NCI-H526 (cell line): ENCODE measurements around the gene HIVEP3.
A peak's percentile ranks its signal among the peaks of the same experiment; 100 is the strongest.

Experiments
- DNase-seq, 2 experiments: peaks; one replicate each; lab custom pipeline; 2025; lab: John Stamatoyannopoulos, UW

Gene HIVEP3

DNA sequence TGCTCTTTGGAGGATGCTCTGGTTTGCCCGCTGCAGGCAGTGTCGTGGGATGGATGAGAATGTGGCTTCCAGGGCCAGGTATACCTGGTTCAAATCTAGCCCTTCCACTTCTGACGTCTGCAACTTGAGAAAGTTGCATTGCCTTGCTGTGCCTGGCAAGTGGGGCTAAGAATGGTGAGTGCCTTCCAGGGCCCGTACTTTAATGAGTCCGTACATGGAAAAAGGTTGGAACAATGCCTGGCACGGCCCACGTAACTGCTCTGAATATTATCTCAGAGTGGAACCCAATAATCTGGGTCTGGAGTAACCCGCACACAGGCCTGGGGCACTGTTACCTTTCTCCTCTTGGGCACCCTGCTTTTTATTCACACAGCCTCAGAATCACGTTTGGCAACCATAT lies 287.6 kb downstream of the HIVEP3 start:
- DNase-seq = no peak

DNA sequence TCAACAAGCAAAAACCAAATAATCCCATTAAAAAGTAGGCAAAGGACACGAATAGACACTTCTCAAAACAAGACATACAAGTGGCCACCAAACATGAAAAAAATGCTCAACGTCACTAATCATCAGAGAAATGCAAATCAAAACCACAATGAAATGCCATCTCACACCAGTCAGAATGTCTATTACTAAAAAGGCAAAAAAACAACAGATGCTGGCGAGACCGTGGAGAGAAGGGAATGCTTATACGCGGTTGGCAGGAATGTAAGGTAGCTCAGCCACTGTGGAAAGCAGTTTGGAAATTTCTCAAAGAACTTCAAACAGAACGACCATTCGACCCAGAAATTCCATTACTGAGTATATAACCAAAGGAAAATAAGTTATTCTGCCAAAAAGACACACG lies 289.2 kb downstream of the HIVEP3 start:
- no peak for DNase-seq

DNA sequence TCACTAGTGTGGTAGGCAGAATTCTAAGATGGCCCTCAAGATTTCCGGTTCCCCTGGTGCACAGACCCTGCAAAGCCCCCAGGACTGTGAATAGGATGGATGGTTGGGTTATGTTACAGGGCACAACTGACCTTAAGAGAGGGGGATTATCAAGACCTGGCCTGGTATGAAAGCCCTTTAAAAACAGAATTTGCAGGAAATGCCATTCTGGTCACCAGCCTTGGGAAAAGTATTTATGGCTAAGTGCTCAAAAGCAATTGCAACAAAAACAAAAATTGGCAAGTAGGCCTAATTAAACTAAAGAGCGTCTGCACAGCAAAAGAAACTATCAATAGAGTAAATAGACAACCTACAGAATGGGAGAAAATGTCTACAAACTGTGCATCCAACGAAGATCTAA lies 289.6 kb downstream of the HIVEP3 start:
- no peak for DNase-seq

DNA sequence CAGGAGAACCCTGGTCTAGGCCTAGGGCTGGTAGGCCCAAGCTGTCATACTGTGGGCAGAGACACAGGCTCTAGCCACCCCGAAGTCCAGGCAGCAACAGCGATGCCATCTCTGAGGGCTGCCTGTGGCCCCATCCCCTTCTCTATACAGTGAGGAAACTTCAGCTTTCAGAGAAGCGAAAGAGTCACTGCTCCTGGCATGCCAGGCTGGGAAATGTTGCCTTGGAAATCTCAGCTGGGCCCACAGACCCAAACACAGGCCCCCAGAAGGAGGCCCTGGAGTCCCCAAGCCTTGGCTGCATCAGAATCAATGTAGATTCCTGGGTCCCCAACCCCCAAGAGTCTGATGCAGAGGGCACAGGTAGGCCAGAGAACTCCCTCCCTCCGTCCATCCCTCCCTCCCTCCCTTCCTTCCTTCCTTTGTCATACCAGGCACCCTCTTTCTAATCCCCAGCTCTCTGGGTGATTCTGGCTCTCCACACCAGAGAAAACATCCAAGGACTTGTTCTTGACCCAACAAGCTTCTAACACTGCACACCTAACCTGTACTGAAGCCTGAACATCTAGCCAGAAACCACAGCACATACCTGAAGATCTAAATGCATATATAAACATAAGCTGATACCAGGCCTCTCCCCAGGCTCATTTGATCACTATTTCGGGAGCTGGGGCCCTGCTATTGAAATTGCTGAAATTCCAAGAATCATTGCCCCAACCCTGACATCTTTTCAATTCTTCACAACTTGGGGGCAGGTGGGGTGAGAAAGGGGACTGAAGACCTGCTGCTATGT lies 291.0 kb downstream of the HIVEP3 start:
- no peak for DNase-seq

DNA sequence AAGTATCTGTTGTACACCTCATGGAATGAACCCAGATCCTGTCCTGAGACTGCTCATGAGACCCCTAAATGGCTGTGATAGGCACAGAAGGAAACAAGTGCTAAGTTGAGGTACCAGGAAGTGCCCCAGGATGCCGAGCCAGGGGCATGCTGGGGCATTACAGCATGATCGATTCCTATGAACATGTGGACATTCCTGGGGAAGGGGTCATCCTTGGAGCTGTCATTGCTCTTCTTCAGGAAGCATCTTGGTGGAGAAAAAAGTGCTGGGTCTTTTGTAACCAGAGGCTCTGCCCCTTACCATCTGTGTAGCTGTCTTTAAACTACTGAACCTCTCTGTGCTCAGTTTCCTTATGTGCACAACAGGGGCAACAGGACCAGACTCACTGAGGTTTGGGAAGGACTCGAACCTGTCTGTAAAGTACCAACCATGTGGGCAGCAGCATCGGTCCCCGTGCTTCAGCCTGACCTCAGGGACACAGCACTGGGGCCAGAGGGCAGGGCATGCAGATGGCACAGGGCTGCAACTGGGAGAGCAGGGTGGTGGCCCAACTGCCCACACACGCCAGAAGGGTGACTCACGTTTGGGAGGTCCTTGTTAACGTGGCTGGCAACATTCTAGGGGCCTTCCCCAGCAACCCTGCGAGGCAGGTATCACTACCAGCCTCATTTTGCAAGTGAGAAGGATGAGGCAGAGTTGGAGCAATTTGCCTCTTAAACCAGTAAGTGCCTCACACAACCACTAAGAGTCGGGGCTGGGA lies 291.9 kb downstream of the HIVEP3 start:
- DNase-seq = no peak

DNA sequence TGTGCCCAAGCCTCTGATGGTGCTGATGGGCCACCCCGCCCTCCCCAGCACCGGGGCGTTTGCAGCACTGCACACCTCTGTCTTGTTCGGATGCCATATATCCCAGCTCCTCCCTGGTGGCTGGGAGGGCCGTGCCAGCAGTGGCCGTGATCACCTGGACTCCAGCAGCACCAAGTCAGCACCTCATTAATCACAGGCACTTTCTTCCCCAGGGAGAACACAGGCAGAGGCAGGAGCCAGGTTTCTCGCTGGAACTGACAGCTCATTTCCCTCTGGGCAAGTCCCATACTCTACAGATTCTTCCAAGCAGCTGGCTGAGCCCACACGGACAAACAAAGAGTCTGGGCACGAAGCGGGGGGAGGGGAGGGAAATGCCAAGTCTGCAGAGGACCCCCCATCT lies 292.6 kb downstream of the HIVEP3 start:
- peak; percentile 68 to 91 for DNase-seq

DNA sequence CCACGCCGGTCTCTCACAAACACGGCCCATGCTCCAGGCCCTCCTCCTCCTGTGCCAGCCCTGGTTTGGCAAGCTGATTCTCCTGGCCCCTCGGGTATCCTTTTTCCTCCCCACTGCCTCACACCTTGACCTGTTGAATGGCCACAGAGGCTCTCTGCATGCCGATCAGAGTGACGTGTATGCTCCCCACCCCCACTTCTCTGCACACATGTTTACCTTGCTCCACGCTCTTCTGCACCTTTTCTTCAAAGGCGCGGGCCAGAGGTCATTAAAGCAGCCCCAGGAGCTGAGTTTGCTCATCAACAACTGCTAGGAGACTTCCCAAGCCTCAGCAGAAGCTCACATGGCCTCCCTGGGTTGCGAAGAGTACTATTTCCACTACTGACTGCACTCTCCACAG lies 295.0 kb downstream of the HIVEP3 start:
- no peak for DNase-seq

DNA sequence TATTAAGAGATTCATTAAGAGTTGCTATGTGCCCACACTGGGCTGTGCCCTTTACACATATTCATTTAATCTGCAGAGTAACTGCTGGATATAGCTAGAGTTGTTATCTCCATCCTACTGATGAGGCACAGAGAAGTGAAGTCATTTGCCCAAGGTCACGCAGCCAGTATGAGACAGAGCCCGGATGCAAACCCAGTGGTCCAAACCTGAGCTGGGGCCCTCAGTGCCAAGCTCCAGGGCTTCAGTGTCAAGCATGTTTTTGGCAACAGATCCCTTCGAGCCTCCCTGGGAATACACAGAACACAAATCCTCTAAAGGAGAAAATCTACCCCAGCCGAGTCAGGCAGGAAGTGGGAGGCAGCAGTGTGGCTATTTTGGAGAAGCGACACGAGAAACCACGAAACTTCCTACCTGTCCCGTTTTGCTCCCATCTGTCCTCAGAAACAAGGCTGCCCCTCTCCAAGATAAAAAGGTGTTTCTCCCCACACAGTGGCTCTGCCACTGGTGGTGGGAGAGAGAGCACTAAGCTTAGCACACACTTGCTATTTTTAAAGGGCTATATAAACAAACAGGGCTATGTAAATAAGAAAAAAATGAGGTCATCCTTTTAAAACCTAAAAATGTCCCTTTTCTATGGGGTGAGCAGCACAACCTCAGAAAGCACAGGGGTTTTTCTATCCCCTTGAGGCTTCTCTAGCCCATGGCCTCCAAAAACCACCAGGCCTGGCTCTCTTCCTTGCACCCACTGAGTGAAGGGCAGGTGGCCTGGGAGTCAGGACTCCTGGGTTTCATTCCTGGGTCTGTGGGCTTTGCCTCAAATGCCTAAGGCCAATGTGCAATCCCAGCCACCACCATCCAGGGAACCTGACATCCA lies 295.6 kb downstream of the HIVEP3 start:
- no peak for DNase-seq

DNA sequence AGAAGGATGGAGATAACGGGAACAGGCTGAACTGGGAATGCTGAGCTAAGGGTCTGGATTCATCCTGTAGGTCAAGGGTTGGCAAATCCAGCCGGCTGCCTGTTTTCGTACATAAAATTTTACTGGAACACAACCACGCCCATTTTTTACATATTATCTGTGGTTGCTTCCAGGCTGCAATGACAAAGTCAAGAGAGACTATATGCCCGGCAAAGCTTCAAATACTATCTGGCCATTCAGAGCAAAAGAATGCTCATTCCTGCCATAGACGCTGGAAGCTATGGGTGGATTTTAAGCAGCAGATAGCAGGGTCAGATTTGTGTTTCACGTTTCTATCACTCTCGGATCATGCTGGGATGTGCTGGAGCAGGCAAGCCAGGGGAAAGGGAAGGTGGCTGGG lies 296.3 kb downstream of the HIVEP3 start:
- DNase-seq = peak in 1 of 2 experiments; percentile 66

DNA sequence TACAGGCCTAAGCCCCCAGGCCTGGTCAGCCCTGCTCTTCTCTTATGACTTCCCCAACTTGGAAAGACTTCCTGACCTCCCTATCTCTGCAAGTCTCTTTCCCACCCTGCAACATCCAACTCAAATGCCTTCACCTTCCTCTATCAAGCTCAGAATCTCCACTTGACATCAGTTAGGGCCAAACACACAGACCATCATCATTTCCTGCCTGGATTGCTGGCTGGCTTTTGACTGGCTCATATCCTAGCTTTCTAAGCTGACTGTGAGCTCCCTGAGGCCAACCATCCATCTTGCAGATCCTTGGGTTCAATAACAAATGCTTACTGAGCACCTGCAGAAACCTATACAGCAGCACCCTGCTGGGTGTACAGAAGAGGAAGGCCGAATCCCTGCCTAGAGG lies 296.9 kb downstream of the HIVEP3 start:
- no peak for DNase-seq

DNA sequence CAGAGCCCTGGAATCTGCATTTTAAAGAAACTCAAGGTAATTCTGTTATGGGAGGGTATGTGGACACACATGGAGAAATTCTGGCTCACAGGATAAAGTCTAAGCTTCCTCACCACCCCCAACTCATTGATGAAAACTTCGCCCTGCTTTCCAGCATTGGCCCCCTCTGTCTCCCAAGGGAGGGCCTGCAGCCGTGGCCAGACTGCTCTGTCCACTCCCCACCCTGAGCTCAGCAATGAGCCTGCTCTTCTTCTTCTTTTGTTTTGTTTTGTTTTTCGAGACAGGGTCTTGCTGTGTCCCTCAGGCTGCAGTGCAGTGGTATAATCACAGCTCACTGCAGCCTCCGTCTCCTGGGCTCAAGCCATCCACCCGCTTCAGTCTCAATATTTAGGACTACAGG lies 297.5 kb downstream of the HIVEP3 start:
- DNase-seq = no peak

DNA sequence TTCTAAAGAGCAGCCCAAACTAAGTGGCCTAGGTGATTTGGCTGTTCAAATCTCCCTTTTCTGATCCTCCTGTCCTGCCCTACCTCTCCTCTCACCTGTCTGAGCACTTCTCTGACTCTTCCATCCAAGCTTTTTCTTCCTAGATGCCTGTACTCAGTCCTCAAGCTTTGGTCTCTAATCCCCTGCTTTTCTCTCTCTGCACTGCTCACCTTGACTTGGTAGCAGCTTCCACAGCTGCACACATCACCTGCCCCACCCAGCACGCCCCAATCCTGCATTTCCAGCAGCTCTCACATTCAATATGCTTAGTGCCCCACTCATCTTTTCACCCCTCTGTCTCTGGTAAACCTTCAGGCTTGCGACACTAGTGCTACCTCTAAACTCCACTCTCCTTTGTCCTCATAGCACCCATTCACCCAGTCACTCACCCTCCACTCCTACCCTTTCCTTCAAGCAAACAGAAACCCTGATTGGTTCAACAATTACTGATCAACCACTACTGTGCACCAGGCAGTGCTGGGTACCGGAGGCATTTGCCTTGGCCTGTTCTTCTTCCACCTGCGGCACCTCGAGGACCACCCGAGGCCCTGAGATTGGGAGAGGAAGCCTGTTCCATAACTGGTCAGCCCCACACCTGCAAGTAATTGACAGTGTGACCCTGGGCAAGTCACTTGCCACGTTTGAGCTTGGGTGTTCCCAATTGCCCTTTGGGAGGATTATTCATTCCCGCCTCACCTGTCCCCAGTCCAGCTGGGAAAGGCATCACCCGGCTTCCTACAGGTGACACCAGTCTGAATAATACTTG lies 298.2 kb downstream of the HIVEP3 start:
- DNase-seq = no peak

DNA sequence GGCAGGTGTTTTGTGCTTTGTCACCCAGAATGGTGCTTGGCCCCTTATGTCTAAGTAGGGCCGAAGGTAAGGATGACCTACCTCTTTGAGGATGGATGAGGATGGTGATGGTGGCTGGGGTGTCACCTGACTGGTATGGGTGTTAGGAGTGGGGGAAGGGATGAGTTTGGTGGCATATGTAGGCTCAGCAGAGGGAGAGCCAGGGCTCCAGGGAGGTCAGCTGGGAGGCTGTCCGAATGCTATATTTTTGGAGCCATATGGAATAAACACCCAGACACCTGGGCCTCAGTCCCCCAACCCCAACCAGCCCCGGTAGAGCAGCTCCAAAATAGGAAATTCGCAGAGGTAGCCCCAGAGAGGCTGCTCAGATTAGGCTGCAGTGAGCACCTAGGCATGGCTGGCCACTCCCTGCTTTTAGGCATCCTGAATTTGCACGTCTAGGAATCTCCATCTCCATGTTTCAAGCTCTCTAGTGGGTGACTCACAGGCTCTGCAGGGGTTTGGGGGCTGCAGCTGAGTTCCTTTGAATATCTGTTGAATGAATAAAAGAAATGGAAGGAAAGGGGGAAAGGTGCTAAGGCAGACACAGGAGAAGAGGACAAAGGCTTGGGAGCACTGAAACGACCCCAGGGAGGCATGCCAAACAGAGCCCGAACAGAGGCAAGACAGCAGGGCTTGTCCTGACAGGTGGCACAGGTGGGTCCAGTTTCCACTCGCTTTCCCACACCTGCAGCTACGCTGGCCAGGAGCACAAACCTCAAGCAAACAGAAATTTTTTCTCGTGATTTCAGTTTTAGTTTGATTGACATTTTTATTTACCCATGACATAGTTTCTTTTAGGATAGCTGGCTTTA lies 299.0 kb downstream of the HIVEP3 start:
- no peak for DNase-seq

DNA sequence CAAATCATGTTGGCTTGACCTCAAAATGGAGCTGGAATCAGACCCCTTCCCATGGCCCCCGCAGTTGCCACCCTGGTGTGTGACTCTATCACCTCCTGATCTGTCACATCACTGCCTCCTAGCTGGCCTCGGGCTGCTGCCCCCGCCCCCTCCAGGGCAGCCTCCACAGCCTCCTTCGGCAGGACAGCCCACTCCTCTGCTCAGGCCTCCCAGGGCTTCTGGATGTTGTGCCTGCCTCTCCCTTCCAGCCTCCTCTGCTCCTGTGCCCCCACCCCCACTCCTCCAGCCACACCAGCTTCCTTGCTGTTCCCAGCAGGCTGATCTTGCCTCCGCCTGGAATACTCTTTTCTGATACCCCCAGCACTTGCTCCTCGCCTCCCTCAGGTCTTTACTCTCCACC lies 299.9 kb downstream of the HIVEP3 start:
- DNase-seq = no peak

DNA sequence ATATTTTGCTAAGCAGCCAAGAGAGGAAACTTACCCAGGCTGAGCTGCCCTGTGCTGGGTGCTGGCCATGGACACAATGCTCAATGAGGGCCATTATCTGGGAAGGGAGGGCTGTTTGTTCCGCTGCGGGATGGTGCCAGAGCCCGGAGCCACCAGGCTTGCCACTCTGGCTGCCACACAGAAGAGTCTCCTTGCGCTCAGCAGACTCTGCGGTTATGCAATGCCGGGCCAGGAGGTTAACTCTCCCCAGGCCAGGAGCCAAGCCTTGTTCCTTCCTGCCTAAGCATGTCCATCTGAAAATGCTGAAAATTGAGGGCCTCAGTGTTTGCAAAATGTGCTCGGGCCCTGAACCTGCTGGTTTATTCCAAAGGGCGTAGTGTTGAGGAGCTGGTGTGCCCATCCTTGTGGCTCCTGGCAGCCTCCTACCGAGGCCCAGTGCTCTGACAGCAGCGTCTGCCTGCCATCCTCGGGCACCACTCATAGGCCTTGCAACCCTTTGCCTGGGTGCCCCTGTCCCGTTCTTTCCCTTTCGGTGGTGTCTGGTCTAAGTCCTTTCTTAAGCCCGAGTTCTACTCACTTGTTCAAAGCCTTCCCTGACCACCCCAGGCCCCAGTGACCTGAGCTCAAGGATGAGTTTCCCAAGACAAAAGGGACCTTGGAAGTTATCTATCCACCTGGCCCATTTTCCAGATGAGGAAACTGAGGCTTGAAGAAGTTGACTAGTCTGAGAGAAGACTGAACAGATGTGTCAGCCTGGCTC lies 300.5 kb downstream of the HIVEP3 start:
- no peak for DNase-seq

DNA sequence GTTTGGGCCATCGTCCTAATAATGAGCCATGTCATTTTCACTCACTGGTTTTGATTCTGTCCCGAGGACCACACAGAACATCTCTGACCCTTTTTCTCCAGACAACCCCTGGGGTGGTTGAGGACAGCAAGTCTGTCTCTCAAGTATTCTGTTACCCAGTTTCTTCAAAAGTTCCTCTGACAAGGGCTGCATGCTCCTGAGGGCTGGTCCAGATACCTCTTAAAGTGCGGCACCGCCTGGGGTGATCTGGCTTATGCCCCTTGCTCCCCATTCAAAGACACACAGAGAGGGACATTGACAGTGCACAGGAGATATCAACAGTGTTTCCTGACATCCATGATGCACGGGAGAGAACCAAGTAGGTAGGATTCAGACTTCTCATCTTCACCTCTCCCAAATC lies 301.4 kb downstream of the HIVEP3 start:
- no peak for DNase-seq

DNA sequence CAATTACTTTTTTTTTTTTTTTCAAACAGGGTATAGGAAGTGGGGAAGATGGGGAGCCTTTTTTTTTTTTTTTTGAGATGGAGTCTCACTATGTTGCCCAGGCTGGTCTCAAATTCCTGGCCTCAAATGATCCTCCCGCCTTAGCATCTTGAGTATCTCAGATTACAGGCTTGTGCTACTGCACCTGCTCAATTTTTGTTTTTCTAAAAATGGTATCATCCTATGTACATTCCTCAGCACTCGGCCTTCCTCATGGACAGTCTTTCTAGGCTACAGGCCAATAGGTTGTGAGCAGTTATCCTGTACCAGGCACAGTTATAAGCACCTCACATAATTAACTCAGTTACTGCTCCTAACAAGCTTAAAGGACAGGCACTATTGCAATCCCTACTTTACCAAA lies 302.2 kb downstream of the HIVEP3 start:
- DNase-seq = no peak

DNA sequence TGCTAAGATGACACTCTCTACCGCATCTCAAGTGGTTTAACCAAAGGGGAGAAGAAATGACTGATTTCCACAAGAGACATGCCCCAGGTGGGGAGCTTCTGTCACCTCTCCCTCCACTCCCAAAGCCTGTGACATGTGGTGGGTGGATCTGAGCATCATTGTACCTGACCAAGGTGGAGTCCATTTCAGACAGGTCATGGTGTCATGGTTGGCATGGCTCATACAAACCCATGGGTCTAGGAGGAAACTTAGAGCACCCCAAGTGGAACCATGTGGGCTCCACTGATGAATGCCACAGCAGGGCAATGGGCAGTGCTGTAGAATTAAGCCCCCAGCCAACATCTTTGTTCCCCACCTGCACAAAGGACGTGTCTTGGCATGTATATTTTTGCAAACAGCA lies 302.7 kb downstream of the HIVEP3 start:
- no peak for DNase-seq

DNA sequence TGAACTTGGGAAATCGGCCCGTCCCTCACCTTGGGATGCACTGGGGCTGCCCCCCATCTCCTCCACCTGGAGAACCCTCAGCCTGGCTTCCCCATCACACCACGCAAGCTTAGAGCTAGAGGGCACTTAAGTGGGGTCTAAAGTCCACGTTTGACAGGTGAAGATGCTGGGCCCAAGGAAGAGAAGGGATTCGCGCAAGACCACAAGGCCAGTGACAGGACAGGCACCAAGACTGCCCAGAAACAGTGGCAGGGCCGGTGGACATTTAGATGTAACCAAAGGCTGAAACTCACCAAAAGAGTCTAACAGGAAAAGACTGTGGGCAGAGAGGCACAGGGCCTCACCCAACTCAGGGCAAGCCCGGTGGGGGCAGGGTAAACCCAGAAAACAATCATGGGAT lies 303.4 kb downstream of the HIVEP3 start:
- no peak for DNase-seq

DNA sequence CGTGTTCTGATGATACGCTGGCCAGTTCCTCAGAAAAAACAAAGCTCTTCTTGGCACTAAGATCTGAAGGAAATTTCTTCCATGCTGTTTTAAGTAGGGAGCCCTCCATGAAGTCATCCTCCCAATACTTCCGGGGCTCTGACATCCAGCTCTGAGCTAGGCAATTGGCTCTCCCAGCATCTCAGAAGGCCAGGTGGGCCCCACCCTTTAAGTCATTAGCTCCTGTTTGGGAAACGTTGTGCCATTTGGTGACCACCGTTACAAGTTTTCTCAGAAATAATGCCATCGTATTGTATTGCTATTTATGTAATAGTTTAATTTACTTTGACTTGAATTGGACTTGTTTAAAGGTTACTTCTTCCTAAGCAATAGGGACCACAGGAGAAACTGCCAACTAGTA lies 303.9 kb downstream of the HIVEP3 start:
- DNase-seq = no peak
